GM12873 (cell line): ENCODE data around the gene CXCR6.

Experiments
- CTCF ChIP-seq: IDR thresholded peaks from 2 replicates; pipeline ENCODE4 v1.5.1; 2012; ENCODE audit warnings: low read depth, mild to moderate bottlenecking, moderate library complexity, low read length, control low read depth; ENCODE audit not compliant: insufficient read depth; ENCODE audit errors: missing control alignments

The CXCR6 gene

GRCh38 chr3:45915059-45915439, 28.2 kb upstream of the CXCR6 start:
- no peak for TF ChIP-seq CTCF

GRCh38 chr3:45915518-45916231, 27.6 kb upstream of the CXCR6 start:
- no peak for TF ChIP-seq CTCF

GRCh38 chr3:45917146-45917898, 25.9 kb upstream of the CXCR6 start:
- no peak for TF ChIP-seq CTCF

- no peak for TF ChIP-seq CTCF
These were observed 21.9 kb upstream of the CXCR6 start for GRCh38 chr3:45921158-45922038.

- no peak for TF ChIP-seq CTCF
These were observed 21.3 kb upstream of the CXCR6 start for GRCh38 chr3:45922039-45922326.

- TF ChIP-seq CTCF: no peak
These were observed 20.2 kb upstream of the CXCR6 start for GRCh38 chr3:45922950-45923590.

- no peak for TF ChIP-seq CTCF
These were observed 19.5 kb upstream of the CXCR6 start for GRCh38 chr3:45923755-45924154.
